Erythroblast (primary cell): ENCODE measurements around the gene MYBPH.

Source experiments
- DNase-seq, 2 experiments: peaks; one replicate each; lab custom pipeline; 2025; lab: John Stamatoyannopoulos, UW
- GATA1 ChIP-seq: IDR thresholded peaks from 2 replicates; pipeline ENCODE4 v1.6.1; 2011; ENCODE audit warnings: low read depth, mild to moderate bottlenecking, control low read depth, low read length, moderate library complexity
- POLR2A ChIP-seq: IDR thresholded peaks from 2 replicates; pipeline ENCODE4 v1.6.1; 2011; ENCODE audit warnings: mild to moderate bottlenecking, low read length

Gene MYBPH

GRCh38 chr1:203133970-203134725 lies 41.5 kb downstream of the MYBPH start:
- no peak for TF ChIP-seq POLR2A
- no peak for TF ChIP-seq GATA1
- DNase-seq = no peak

GRCh38 chr1:203131548-203132200 lies 44.0 kb downstream of the MYBPH start:
- no peak for DNase-seq
- TF ChIP-seq GATA1 (no peak), POLR2A (no peak)

GRCh38 chr1:203130358-203130985 lies 45.2 kb downstream of the MYBPH start:
- TF ChIP-seq GATA1 (no peak), POLR2A (no peak)
- DNase-seq = no peak

- TF ChIP-seq GATA1 (no peak), POLR2A (no peak)
- no peak for DNase-seq
Observed at GRCh38 chr1:203129501-203130231, 46.0 kb downstream of the MYBPH start.

- TF ChIP-seq POLR2A (no peak), GATA1 (no peak)
- no peak for DNase-seq
Observed at GRCh38 chr1:203128716-203129500, 46.7 kb downstream of the MYBPH start.

- TF ChIP-seq POLR2A = no peak
- no peak for TF ChIP-seq GATA1
- no peak for DNase-seq
Observed at GRCh38 chr1:203128431-203128715, 47.3 kb downstream of the MYBPH start.

- DNase-seq = no peak
- TF ChIP-seq GATA1 = no peak
- TF ChIP-seq POLR2A = no peak
Observed at GRCh38 chr1:203127666-203128430, 47.8 kb downstream of the MYBPH start, which contains the start of gene ADORA1. TSS of gene ADORA1 (plus strand) at chr1:203127726. CDS start at chr1:203128842, 1,116 bp downstream.

GRCh38 chr1:203126866-203127665 lies 48.6 kb downstream of the MYBPH start:
- DNase-seq = no peak

GRCh38 chr1:203126151-203126865 lies 49.3 kb downstream of the MYBPH start:
- DNase-seq = no peak
- TF ChIP-seq POLR2A (no peak), GATA1 (no peak)

More at GRCh38 chr1:203126866-203127665, 48.6 kb downstream of the MYBPH start:
- TF ChIP-seq GATA1 (no peak), POLR2A (no peak)

- no peak for DNase-seq
- TF ChIP-seq POLR2A (no peak), GATA1 (no peak)
Observed at GRCh38 chr1:203124546-203125317, 50.9 kb downstream of the MYBPH start.
